Mesendoderm (in vitro differentiated cells): ENCODE results near the gene STRN.
"Not testable (repeated sequence)": the region's sequence is repeated elsewhere in the genome, so short reads cannot be mapped to it uniquely, and the experiment has no call there.

ENCODE experiments used
- DNase-seq: peaks from one replicate; pipeline ENCODE4 v3.0.0; 2013
- H2AK5ac ChIP-seq: 2 replicates; pipeline ENCODE4 v1.6.1; 2013; ENCODE audit warnings: low read length, inconsistent platforms
- H2BK120ac ChIP-seq: 2 replicates; pipeline ENCODE4 v1.6.1; 2013; ENCODE audit warnings: low read depth, mild to moderate bottlenecking, low read length, moderate library complexity, mixed read lengths
- H2BK15ac ChIP-seq: replicated peaks from 2 replicates; pipeline ENCODE4 v1.6.1; 2013; ENCODE audit warnings: low read depth, mild to moderate bottlenecking, moderate library complexity
- H2BK5ac ChIP-seq: 2 replicates; pipeline ENCODE4 v1.6.1; 2013; ENCODE audit warnings: low read length, inconsistent platforms
- H3K18ac ChIP-seq: 2 replicates; pipeline ENCODE4 v1.6.1; 2013; ENCODE audit warnings: mild to moderate bottlenecking, low read length, mixed read lengths
- H3K23ac ChIP-seq: one replicate; pipeline ENCODE4 v1.6.1; 2013; ENCODE audit warnings: low read length
- H3K27ac ChIP-seq: 2 replicates; pipeline ENCODE4 v1.5.1; 2013; ENCODE audit warnings: low read depth, mild to moderate bottlenecking, inconsistent platforms, low read length, moderate library complexity
- H3K27me3 ChIP-seq: 2 replicates; pipeline ENCODE4 v1.6.1; 2013; ENCODE audit warnings: low read length, control low read depth, mild to moderate bottlenecking, inconsistent platforms; ENCODE audit not compliant: insufficient read depth, poor library complexity
- H3K36me3 ChIP-seq: 2 replicates; pipeline ENCODE4 v1.6.1; 2013; ENCODE audit warnings: low read length, inconsistent platforms; ENCODE audit not compliant: control insufficient read depth, insufficient read depth
- H3K4ac ChIP-seq: one replicate; pipeline ENCODE4 v1.6.1; 2013; ENCODE audit warnings: low read depth, mild to moderate bottlenecking, low read length, moderate library complexity
- H3K4me1 ChIP-seq: 2 replicates; pipeline ENCODE4 v1.6.1; 2013; ENCODE audit warnings: low read depth, low read length, inconsistent platforms; ENCODE audit not compliant: control insufficient read depth
- H3K4me2 ChIP-seq: 2 replicates; pipeline ENCODE4 v1.6.1; 2013; ENCODE audit warnings: low read length
- H3K4me3 ChIP-seq: 2 replicates; pipeline ENCODE4 v1.5.1; 2013; ENCODE audit warnings: mild to moderate bottlenecking, low read length
- H3K56ac ChIP-seq: one replicate; pipeline ENCODE4 v1.6.1; 2013; ENCODE audit warnings: low read length
- H3K79me1 ChIP-seq: 2 replicates; pipeline ENCODE4 v1.6.1; 2013; ENCODE audit warnings: low read length, inconsistent platforms
- H3K79me2 ChIP-seq: 2 replicates; pipeline ENCODE4 v1.6.1; 2013; ENCODE audit warnings: mild to moderate bottlenecking, low read length; ENCODE audit not compliant: control insufficient read depth, insufficient read depth
- H3K9ac ChIP-seq: 2 replicates; pipeline ENCODE4 v1.6.1; 2013; ENCODE audit warnings: low read length, inconsistent platforms
- H4K5ac ChIP-seq: one replicate; pipeline ENCODE4 v1.6.1; 2013; ENCODE audit warnings: low read length
- H4K8ac ChIP-seq: one replicate; pipeline ENCODE4 v1.6.1; 2013; ENCODE audit warnings: low read depth, mild to moderate bottlenecking, control low read depth, low read length, moderate library complexity
- WGBS: extraction: QIAGEN DNeasy Blood & Tissue Kit; methylation state at CpG from one replicate; pipeline ENCODE4 v1.1.7; 2013; ENCODE audit warnings: low lambda C conversion rate, missing lambda C conversion rate; ENCODE audit not compliant: insufficient coverage; ENCODE audit errors: extremely low coverage; 5-methylcytosine and 5-hydroxymethylcytosine counted together

STRN gene

DNA sequence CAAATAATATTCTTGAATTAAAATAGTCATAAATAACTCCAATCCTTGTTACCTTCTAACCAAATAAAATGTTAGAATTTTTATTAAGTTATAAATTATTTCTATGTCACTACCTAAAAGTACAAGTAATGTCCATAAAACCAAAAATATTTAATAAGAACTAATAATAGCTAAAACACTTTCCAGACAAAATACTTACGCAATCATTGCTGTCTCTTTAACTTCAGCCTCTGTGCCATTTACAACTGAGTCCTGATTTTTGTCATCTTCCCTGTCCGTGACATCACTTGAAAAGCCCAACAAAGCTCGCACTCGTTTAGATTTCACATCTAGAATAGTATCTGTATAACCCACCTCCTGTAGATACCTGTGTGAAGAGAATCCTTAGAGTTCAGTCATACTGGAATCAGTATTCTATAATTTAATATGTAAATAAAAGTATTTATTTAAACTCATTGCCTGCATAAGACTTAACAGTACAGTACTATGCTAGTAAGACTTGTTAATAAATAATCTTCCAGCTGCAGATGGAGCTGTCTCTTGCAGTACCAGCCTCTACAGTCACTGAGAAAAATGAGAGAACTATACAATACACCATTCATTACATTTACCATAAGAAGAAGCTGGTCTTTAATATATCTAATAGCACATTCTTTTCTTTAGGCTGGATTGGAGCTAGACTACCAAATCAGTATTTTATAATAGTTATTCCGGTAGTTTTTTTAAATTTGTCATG lies 63.8 kb downstream of the STRN start:
- Histone ChIP-seq H3K56ac (no peak overlapping the region), H3K9ac (no peak overlapping the region), H3K79me2 (no peaks in the 10 kb centered on the region), H3K79me1 (no peaks in the 10 kb centered on the region), H3K4me3 (no peak overlapping the region), H3K18ac (no peak overlapping the region), H3K4me1 (no peaks in the 10 kb centered on the region), H2BK120ac (no peak overlapping the region), H4K8ac (no peak overlapping the region), H3K4me2 (no peak overlapping the region), H2BK15ac (no peak overlapping the region), H3K27ac (no peak overlapping the region), H4K5ac (no peak overlapping the region), H2AK5ac (no peak overlapping the region), H3K23ac (no peak overlapping the region), H3K36me3 (no peaks in the 10 kb centered on the region), H3K27me3 (no peaks in the 10 kb centered on the region), H3K4ac (no peak overlapping the region), H2BK5ac (no peak overlapping the region)
- no CpG with 5 or more reads among the region's 5 CpGs for WGBS
- no peak for DNase-seq

DNA sequence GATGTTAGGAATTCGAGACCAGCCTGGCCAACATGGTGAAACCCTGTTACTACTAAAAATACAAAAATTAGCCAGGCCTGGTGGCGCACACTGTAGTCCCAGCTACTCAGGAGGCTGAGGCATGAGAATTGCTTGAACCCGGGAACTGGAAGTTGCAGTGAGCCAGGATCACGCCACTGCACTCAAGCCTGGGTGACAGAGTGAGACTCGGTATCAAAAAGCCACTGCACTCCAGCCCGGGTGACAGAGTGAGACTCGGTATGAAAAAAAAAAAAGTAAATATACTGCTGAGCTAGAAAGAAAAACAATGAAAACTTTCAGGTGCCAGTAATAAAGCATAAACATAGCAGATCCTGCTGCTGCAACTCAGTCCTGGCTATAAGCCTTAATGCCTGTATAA lies 73.5 kb downstream of the STRN start:
- Histone ChIP-seq H3K27ac (no peak overlapping the region), H3K27me3 (no peaks in the 10 kb centered on the region), H3K79me1 (no peaks in the 10 kb centered on the region), H4K8ac (no peak overlapping the region), H2BK120ac (no peak overlapping the region), H3K79me2 (no peaks in the 10 kb centered on the region), H3K9ac (no peak overlapping the region), H2AK5ac (no peak overlapping the region), H2BK5ac (no peak overlapping the region), H3K4ac (no peak overlapping the region), H4K5ac (no peak overlapping the region), H3K4me1 (no peaks in the 10 kb centered on the region), H3K18ac (no peak overlapping the region), H3K36me3 (no peaks in the 10 kb centered on the region), H3K4me2 (no peak overlapping the region), H3K4me3 (no peak overlapping the region), H2BK15ac (no peak overlapping the region), H3K23ac (no peak overlapping the region), H3K56ac (no peak overlapping the region)
- WGBS, result no CpG with 5 or more reads among the region's 7 CpGs
- no peak for DNase-seq

DNA sequence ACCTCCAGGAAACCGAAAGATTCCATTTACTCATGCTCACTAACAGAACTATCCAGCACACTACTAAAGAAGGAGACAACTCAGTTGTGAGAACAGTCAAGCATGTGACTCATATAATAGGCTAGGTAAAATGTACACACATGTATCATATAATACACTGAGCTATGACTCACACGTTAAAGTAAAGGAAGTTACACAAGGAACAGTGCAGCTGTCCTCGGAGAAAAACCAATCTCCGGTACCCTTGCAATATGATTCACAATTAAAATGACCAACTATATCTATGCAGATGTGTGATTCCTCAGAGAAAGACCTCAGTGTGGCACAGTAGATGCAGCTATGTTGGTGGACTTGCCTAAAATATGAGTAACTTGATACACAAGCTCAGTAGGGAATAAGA lies 76.5 kb downstream of the STRN start:
- Histone ChIP-seq H2BK5ac (no peak overlapping the region), H3K23ac (no peak overlapping the region), H3K4me3 (no peak overlapping the region), H3K18ac (no peak overlapping the region), H3K9ac (no peak overlapping the region), H4K8ac (no peak overlapping the region), H4K5ac (no peak overlapping the region), H2BK15ac (no peak overlapping the region), H3K79me2 (no peaks in the 10 kb centered on the region), H3K56ac (no peak overlapping the region), H3K36me3 (no peaks in the 10 kb centered on the region), H3K79me1 (no peaks in the 10 kb centered on the region), H3K4ac (no peak overlapping the region), H2AK5ac (no peak overlapping the region), H3K4me1 (no peaks in the 10 kb centered on the region), H3K4me2 (no peak overlapping the region), H3K27me3 (no peaks in the 10 kb centered on the region), H2BK120ac (no peak overlapping the region), H3K27ac (no peak overlapping the region)
- no peak for DNase-seq
- WGBS, result no CpG with 5 or more reads among the region's 4 CpGs

DNA sequence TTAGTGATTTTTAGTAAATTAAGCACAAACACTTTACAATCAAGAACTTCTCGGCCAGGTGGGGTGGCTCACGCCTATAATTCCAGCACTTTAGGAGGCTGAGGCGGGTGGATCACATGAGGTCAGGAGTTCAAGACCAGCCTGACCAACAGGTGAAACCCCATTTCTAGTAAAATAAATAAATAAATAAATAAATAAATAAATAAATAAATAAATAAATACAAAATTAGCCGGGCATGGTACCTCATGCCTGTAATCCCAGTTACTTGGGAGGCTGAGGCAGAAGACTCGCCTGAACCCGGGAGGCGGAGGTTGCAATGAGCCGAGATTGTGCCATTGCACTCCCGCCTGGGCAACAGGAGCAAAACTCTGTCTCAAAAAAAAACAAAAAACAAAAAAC lies 79.2 kb downstream of the STRN start:
- H3K4me1 ChIP-seq, H3K4me3 ChIP-seq, H3K27ac ChIP-seq, H3K36me3 ChIP-seq, H4K5ac ChIP-seq, H3K79me2 ChIP-seq, H3K4me2 ChIP-seq, H2BK15ac ChIP-seq, H3K79me1 ChIP-seq, H2BK120ac ChIP-seq, H3K23ac ChIP-seq, H3K18ac ChIP-seq, H2BK5ac ChIP-seq, H3K27me3 ChIP-seq, H3K9ac ChIP-seq, H3K4ac ChIP-seq, H3K56ac ChIP-seq, DNase-seq, H4K8ac ChIP-seq, H2AK5ac ChIP-seq: not testable (repeated sequence)
- WGBS, result no CpG with 5 or more reads among the region's 9 CpGs

DNA sequence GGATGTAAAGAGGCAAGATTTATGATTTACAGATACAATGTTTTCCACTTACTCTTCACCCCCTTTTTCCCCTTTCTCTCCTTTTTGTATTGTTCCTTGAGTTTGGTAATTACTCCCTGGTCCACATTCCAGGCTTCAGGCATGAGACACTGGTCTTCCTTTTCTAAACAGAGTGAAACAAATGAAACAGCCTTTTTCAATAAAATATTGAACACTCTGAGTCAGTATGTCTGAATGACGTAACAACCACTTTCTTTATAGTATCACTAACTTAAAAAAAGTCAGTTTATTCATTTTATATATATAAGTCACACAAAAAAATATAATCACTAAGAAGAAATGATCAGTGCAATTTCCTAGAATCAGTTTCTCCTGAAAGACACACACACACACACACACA lies 79.7 kb downstream of the STRN start:
- Histone ChIP-seq H3K23ac (no peak overlapping the region), H2BK15ac (no peak overlapping the region), H3K36me3 (no peaks in the 10 kb centered on the region), H3K27me3 (no peaks in the 10 kb centered on the region), H3K79me1 (no peaks in the 10 kb centered on the region), H3K4me2 (no peak overlapping the region), H3K9ac (no peak overlapping the region), H4K5ac (no peak overlapping the region), H3K56ac (no peak overlapping the region), H3K18ac (no peak overlapping the region), H4K8ac (no peak overlapping the region), H3K4me1 (no peaks in the 10 kb centered on the region), H3K4me3 (no peak overlapping the region), H2BK120ac (no peak overlapping the region), H3K27ac (no peak overlapping the region), H3K4ac (no peak overlapping the region), H2BK5ac (no peak overlapping the region), H3K79me2 (no peaks in the 10 kb centered on the region), H2AK5ac (no peak overlapping the region)
- WGBS, result no CpG with 5 or more reads among the region's 1 CpG
- no peak for DNase-seq

DNA sequence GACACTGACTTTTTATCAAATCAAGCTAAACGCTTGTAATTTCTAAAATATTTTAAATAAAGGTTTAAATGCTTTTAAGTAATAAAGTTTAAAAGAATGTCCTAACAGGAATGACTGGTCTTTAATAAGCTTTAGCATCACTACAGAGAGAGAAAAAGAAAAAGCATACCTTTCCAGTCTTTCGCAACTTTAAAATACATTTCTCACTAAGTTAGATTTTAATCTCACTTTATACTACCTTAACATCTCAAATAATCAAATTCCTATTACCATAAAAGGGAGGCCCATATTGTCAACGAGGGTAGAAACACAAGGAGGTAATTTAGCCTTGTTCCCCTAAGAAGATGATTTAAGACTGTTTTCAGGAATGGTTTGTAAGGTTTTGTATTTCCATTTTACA lies 80.7 kb downstream of the STRN start:
- Histone ChIP-seq H3K27me3 (no peaks in the 10 kb centered on the region), H2BK15ac (no peak overlapping the region), H3K27ac (no peak overlapping the region), H3K4me3 (no peak overlapping the region), H4K5ac (no peak overlapping the region), H2BK5ac (no peak overlapping the region), H3K56ac (no peak overlapping the region), H2AK5ac (no peak overlapping the region), H3K9ac (no peak overlapping the region), H3K79me1 (no peaks in the 10 kb centered on the region), H3K79me2 (no peaks in the 10 kb centered on the region), H3K4me1 (no peaks in the 10 kb centered on the region), H3K4me2 (no peak overlapping the region), H3K36me3 (no peaks in the 10 kb centered on the region), H4K8ac (no peak overlapping the region), H2BK120ac (no peak overlapping the region), H3K4ac (no peak overlapping the region), H3K18ac (no peak overlapping the region), H3K23ac (no peak overlapping the region)
- WGBS, result 100% methylated on average over 1 of the region's 3 CpGs
- DNase-seq, result no peak
